ENCODE data around the gene CMC1.

- no peak for TF ChIP-seq EZH2 (IDR thresholded peaks at IDR 0.05; ENCODE audit: insufficient read depth, poor library complexity, severe bottlenecking)
- TF ChIP-seq EZH2phosphoT487 (IDR thresholded peaks at IDR 0.05; ENCODE audit: insufficient read depth, low read depth), result no peak
Measured at GRCh38 chr3:28343144-28343543, 101.7 kb downstream of the CMC1 start.
